Activated CD8-positive, alpha-beta memory T cell treated with anti-CD3 and anti-CD28 coated beads, Interleukin-2, amount 50 U/mL, for 4 hours (primary cell): ENCODE results near the gene TK1.
"Not testable (repeated sequence)": the region's sequence is repeated elsewhere in the genome, so short reads cannot be mapped to it uniquely, and the experiment has no call there.

Source experiments
- DNase-seq: peaks from one replicate; pipeline ENCODE4 v3.0.0-alpha.2; 2020

TK1 gene, protein sequence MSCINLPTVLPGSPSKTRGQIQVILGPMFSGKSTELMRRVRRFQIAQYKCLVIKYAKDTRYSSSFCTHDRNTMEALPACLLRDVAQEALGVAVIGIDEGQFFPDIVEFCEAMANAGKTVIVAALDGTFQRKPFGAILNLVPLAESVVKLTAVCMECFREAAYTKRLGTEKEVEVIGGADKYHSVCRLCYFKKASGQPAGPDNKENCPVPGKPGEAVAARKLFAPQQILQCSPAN

DNA sequence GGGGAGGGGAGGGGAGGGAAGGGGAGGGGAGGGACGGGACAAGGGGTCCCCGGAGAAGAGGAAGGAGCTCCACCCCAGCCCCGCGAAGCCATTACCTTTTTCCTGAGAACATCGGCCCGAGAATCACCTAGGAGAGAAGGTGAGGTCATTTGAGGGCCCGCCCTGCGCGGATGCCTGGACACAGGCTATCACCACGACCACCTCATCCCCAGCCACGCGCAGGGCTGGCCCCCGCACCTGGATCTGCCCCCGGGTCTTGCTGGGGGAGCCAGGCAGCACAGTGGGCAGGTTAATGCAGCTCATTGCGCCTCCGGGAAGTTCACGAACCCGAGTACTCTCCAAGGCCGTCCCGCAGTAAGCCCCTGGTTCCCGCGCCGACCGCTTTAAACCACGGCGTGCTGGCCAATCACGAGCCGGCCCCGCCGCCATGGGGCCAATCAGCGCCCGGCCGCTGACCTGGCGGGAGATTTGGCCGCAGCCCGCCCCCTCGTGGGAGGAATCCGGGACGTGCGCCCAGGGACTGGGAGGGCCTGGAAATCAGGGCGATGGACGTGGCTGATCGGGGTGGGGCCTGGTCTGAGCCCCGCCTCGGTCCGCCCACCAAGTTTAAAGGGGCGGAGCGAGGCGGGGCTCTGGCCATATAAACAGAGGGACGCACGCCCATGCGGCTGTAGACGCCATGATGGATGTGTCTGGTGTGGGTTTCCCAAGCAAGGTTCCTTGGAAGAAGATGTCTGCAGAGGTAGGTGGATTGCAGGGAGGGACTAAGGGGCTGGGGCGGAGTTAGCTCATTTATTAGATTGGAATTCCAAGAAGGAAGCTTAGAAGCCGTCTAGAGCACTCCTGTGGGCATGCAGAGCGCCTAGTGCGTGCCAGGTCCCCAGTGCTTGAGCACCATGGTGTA, at the start of gene TK1, which contains the start of gene AFMID:
Gene TK1, minus strand, starts transcription at position 361 of the 904 bp plus-strand sequence. Its CDS starts 58 bp downstream, at position 303.
Gene AFMID, plus strand, starts transcription at position 671 of the 904 bp plus-strand sequence. Its CDS starts 9 bp downstream, at position 680.
- peak; percentile 70 for DNase-seq

DNA sequence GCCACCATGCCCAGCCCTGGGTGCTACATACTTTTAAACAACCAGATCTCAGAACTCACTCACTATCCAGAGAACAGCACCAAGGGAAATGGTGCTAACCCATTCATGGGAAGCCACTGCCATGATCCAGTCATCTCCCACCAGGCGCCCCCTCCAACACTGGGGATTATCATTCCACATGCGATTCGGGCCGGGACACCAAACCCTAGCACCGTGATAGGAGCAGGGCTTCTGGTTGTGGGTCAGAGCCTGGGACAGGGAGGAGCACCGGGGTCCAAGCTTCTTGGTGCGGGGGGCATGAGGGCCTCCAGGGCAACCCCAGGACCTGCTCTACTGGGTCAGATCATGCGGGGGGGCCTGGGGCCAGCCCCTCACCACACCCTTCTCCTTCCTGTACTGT, 49.0 kb upstream of the TK1 start:
- DNase-seq: no peak

DNA sequence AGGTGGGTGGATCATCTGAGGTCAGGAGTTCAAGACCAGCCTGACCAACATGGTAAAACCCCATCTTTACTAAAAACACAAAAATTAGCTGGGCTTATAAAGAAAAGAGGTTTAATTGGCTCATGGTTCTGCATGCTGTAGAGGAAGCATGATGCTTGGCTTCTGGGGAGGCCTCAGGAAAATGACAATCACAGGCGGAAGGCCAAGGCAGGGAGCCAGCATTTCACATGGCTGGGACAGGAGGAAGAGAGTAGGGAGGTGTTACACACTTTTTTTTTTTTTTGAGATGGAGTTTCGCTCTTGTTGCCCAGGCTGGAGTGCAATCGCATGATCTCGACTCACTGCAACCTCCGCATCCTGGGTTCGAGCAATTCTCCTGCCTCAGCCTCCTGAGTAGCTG, 48.2 kb upstream of the TK1 start:
- DNase-seq: not testable (repeated sequence)

DNA sequence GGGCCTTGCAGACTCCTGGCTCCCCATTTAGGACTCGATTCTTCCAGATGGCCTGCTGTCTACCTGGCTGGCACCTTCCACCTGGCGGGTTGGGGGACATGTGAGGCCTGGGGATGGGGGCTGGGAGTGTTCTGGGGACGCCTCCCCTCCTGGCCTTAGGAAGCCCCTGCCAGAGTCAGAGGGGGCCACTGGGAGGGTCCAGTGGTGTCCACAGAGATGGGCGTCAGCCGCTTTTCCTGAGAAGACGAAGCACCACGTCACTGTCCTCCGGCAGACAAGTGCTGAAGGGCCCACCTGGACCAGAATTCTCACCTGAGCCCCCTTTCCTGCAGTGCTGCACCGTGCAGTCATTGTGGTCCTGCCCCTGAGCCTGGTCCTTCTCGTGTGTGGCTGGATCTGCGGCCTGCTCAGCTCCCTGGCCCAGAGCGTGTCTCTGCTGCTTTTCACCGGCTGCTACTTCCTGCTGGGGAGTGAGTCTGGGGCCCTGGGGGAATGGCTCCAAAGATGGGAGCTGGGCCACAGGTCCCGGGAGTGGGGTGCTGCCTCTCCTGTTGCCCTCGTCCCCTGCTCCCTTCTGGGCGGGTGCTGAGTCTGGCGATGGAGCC, 47.5 kb upstream of the TK1 start:
- no peak for DNase-seq

DNA sequence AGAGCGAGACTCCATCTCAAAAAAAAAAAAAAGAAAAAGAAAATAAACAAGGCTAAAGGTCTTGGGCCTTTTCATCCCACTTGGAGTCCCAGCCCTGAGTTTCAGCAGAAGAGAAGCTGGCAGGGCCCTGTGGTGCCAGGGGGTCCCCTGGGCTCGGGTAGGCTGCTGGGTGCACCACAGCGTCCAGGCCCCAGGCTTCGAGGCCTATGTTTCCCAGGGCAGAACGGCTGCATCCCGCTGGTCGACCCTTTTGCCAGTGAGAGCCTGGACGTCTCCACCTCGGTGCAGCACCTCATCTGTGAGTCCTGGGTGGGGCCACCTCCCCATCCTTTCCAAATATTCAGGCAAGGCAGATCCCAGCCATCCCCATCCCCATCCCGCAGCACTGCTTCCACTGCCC, 46.8 kb upstream of the TK1 start:
- DNase-seq: no peak

DNA sequence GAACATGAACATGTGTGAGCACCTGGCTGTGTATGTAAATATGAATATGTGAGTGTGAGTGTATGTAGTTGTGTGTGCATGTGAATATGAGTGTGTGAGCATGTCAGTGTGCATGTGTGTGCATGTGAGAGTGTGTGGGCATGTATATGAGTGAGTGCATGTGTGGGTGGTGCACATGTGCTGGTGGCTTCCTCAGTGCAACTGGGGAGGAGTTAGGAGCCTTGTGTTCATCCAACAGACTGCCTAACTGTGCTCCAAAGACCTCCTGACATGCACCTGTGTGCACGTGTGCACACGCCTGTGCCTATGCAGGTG, 46.0 kb upstream of the TK1 start:
- no peak for DNase-seq

DNA sequence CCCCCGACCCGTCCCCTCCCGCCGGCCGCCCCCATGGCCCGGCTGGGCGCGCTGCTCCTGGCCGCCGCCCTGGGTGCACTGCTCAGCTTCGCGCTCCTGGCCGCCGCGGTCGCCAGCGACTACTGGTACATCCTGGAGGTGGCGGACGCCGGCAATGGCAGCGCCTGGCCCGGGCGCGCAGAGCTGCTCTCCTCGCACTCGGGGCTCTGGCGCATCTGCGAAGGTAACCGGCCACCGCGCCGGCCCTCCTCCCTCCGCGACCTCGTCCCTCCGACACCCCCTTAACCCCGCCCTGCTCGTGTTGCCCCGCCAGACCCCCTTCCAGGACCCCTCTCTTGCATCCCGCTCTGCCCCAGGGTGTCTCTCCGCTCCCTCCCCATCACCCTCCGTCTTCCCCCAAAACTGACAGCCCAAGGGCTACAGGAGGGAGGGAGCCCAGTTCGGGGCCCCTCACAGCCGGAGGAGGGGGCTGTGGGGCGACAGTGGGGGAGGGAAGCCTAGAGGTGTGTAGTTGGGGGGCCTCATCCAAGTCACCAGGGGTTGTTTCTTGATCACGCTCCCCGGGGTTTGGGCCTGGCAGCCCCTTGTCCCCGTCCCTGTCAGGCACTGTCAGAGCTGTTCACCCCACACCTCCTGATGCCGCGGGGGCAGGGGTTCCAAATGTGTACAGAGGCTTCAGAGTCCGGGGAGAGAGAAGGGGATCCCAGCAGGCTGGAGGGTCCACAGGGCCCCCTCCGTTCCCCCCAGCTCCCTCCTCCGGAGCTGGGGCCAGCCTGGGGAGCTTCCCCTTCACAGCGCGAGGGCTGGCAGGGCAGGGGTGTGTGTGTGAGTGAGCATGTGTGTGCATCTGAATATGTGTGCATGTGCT, 45.4 kb upstream of the TK1 start:
- no peak for DNase-seq

DNA sequence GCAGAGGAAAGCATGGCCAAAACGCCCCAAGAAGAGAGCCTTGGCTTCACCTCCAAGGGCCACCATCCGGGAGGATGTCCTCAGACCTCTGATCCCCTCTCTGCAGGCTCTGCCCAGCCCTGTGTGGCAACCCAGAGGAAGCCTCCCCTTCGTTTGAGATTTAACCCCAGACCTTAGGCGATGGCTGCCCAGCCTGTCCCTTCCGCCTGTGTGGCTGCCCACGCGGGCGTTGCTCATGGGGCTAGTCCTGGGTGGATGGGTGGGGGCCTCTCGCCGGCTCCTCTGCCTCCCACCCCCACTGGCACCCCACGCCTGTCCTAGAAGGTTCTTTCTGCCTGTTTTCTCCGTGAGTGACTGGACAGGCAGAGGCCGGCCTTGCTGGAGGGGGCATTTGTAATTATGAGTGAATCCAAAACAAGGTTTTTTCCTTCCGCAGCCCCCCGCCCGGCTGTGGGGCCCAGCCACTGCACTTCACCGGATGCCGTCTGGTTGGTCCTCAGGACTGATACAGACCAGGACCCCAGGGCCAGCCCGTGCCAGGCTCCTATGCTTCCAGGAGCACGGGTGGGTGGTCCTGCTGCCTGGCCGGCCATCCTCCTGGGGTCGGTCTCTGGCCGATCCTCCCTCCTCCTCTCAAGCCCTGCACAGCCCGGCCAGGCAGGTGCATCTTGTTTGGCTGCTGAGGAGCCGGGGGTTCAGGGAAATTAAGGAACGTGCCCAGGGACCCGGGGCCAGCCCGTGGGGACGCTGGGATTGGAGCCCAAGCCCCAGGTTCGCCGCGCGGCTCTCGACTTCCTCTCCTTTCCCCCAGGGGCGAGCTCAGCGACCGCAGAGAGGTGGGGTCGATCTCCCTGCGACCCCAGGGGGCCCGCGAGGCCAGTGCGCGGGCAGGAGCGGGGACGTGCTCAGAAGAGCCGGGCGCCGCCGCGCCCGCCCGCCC, 44.4 kb upstream of the TK1 start, which contains the start of gene TMEM235:
Gene TMEM235, plus strand, starts transcription at position 636 of the 940 bp plus-strand sequence. CDS start 393 bp downstream, outside the sequence.
- DNase-seq: no peak

DNA sequence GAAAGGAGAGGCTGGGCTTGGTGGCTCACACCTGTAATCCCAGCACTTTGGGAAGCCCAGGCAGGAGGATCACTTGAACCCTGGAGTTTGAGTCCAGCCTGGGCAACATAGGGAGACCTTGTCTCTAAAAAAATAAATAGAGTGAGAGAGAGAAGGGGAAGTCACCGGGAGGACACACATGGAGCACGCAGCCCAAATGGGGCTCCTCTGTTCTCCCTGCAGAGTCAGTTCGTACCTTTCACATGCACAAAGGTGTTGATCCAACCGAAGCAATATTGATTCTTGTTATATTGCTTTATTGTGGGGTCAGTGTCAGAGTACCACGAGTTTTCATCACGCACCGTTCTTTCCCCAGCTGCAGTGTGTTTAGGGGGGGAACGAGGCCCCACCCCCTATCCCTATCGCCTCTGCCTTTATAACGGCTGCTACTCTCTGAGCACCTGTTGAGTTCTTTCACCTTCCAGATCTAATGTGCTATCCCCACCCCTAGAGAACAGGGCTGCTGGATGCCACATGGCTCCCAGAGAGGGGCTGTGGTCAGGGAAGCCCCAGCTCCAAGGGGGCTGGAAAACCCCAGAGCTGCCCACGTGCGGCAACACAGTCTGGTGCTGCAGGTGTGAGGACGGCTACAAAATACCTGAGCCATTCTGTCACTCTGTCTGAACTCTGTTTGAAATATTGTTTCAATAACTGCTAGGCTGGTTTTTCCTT, 43.6 kb upstream of the TK1 start:
- DNase-seq: no peak

DNA sequence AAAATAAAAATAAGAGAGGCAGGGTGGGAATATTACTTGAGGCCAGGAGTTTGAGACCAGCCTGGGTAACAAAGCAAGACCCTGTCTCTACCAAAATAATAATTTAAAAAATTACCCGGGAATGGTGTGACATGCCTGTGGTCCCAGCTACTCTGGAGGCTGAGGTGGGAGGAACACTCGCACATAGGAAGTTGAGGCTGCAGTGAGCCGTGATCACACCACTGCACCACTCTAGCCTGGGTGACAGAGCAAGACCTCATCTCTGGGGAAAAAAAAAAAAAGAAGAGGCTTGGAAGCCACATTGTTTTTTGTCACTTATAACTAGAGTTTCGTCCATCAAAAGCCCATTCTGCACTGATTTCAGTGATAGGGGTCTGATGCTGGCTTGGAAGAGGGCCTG, 41.3 kb upstream of the TK1 start:
- no peak for DNase-seq

DNA sequence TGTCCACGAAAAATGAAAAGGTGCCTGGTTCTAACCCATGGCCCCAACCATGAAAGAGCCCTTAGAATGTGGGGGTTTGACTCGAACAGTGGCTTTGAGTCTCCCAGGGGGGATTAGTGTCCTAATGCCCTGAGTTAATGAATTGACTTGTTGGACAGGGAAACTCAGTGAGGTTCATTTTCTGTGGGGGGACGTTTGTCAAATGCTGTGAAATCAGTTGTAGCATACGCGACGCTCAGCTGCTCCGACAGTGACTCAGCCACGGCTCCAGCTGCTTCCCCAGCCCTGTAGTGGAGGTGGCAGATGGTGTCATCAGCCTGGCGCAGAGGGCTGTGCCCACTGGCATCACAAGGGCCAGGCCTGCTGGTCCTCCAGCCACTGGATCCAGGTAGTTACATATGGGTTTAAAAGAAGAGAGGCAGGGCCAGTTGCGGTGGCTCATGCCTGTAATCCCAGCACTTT, 40.6 kb upstream of the TK1 start:
- no peak for DNase-seq

DNA sequence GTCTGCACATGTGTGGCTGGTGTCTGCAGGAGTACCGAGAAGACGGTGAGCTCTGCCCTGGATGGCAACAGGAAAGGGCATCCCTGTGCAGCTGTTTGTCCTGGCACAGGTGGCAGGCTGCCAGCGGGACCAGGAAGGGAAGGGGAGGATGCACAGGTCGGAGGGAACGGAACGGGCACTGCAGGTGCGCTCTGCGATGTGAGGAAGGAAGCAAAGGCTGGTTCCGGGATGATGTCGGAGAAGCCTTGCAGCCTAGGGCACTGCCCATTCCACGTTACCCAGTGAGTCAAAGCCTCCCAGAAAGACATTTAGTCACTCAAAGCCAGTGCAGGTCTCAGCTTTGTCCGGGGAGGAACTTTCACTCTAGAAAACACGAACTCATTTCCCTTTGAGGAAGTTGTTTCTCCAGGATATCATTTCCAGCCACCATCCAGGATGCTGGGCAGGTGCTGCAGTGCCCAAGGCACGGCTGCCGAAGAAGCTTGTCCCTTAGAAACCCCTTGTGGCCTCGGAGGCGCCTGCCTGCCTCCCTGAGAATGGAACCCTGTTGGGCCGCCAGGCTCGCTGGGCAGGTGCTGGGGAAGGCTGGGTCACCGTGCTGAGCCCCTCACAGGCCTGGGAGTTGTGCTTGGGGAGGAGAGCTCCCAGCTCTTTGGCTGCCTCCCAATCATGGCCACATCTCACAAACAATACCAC, 40.1 kb upstream of the TK1 start:
- no peak for DNase-seq

DNA sequence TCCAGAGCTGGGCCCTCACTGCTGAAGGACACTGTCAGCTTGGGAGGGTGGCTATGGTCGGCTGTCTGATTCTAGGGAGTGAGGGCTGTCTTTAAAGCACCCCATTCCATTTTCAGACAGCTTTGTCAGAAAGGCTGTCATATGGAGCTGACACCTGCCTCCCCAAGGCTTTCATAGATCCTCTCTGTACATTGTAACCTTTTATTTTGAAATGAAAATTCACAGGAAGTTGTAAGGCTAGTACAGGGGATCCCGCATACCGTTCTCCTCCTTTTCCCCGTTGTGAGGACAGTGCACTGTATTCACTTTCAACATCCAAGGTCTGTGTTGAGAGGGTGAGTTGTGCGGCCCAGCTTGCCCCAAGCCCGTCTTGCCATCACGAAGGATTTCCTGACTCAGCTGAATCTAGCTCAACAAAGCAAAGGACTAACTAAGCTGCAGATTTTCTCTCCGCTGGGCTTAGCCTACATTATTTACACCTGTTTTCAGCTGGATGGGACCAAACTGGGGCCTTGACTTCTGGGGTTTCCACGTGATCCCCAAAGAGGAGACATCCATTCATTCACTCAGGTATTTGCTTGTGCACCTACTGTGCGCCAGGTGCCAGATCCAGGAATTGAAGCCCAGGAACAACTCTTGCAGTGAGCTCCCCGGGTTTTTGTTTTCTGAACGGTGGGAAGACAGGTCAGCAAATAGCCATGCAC, 39.4 kb upstream of the TK1 start:
- no peak for DNase-seq

DNA sequence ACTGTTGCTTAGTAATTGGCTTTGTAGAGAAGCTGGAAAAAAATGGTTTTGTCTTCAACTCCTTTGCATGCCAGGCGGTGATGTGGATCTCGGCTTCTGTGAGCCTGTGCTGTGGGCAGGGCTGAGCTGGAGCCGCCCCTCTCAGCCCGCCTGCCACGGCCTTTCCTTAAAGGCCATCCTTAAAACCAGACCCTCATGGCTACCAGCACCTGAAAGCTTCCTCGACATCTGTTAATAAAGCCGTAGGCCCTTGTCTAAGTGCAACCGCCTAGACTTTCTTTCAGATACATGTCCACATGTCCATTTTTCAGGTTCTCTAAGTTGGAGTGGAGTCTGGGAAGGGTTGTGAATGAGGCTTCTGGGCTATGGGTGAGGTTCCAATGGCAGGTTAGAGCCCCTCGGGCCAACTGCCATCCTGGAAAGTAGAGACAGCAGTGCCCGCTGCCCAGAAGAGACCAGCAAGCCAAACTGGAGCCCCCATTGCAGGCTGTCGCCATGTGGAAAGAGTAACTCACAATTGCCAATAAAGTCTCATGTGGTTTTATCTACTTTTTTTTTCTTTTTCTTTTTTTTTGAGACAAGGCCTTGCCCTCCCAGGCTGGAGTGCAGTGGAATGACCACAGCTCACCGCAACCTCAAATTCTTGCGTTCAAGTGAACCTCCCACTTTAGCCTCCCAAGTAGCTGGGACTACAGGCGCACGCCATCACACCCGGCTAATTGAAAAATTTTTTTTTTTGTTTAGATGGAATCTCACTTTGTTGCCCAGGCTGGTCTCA, 38.4 kb upstream of the TK1 start:
- no peak for DNase-seq

DNA sequence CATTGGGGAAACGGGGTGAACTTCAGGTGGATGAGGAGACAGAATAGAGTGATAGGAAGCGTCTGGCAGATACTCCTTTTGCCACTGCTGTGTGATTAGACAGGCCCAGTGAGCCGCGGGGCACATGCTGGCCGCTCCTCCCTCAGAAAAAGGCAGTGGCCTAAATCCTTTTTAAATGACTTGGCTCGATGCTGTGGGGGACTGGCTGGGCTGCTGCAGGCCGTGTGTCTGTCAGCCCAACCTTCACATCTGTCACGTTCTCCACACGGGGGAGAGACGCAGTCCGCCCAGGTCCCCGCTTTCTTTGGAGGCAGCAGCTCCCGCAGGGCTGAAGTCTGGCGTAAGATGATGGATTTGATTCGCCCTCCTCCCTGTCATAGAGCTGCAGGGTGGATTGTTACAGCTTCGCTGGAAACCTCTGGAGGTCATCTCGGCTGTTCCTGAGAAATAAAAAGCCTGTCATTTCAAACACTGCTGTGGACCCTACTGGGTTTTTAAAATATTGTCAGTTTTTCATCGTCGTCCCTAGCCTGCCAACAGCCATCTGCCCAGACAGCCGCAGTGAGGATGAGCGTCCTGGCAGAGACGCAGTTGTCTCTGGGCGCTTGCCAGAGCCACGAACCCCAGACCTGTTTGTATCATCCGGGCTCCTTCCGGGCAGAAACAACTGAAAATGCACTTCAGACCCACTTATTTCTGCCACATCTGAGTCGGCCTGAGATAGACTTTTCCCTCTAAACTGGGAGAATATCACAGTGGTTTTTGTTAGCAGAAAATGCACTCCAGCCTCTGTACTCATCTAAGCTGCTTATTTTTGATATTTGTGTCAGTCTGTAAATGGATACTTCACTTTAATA, 37.6 kb upstream of the TK1 start:
- no peak for DNase-seq

DNA sequence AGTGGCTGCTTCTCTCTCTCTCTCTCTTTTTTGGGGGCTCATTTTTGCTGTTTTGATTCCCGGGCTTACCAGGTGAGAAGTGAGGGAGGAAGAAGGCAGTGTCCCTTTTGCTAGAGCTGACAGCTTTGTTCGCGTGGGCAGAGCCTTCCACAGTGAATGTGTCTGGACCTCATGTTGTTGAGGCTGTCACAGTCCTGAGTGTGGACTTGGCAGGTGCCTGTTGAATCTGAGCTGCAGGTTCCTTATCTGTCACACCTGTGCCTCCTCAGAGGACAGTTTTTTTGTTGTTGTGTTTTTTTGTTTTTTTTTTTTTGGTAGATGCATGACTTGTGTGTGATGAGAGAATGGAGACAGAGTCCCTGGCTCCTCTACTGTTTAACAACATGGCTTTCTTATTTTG, 36.9 kb upstream of the TK1 start:
- DNase-seq: no peak

DNA sequence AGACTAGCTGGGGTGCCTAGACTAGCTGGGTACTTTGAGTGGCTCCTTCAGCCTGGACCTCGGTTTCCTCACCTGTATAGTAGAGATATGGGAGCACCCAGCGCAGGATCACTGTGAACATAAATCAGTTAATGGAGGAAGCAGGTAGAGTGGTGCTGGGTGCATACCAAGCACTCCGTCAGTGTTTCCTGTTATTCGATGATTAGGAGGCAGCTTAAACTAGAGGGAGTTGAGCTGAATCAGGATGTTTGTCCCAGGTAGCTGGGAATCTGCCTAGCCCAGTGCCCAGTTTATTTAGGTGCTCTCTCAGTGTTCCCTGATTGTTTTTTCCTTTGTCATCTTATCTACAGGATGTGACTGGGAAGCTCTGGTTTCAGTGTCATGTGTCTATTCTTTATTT, 36.2 kb upstream of the TK1 start:
- no peak for DNase-seq
